Stimulated activated CD4-positive, alpha-beta T cell treated with anti-CD3 and anti-CD28 coated beads, Interleukin-1b, Interleukin-23, amount 100 ng/mL, for 24 hours (primary cell): Measurements from ENCODE around the gene POPDC2.

Experiments used
- DNase-seq, 4 experiments: peaks; one replicate each; pipeline ENCODE4 v3.0.0-alpha.2; 2020; ENCODE audit warnings: low read depth in 4 of 4, low spot score in 1 of 4

Gene POPDC2

DNA sequence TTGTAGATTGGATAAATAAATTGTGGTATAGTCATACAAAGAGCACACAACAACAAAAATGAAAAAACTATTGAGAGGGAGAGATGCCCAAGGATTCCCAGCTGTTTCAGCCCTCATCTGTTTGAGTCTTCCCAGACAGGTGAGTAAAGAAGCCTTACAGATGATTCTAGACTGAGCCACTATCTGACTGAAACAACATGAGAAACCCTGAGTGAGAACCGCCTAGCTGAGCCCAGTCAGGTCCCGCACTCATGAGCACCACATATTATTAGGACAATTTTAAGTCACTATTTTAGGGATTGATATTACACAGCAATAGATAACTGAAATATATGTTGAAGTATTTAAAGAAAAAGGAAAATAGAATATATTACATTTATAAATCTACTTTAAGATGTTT is 19.0 kb downstream of the POPDC2 start:
- no peak for DNase-seq

DNA sequence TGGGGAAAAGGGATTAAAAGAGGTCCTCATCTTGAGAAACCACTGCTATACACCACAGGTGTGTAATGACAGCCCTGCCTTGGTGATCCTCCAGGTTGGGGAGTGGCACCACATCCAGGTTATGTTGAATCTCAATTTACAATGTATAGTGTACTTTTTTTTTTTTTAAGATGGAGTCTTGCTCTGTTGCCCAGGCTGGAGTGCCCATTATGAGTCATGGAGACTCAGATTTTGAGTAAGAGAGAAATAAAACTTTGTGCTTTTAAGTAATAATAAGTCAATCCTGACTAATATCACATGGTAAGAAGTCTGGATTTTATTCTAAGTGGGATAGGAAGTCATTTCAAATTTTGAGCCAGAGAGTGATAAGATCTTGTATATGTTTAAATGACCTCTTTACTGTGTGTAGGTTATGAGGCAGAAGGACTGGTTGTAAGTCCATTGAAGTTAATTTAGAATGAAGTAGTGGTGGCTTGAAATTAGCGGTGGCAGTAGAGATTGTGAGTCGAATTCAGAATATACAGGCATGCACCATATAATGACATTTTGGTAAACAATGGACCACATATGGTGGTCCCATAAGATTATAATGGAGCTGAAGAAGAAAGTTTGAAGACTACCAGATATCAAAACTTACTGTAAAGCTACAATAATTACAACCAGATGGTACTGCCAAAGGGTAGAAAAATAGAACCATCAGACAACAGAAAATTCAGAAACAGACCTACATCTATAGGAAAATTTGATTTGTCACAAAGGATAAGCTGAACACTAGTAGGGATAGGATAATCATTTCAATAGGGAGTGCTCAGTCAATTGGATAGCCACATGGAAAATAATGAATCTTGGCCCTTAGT is 20.7 kb downstream of the POPDC2 start:
- DNase-seq, result no peak

- no peak for DNase-seq
Measured at GRCh38 chr3:119637679-119638477, 22.5 kb downstream of the POPDC2 start.

GRCh38 chr3:119636891-119637611 is 23.3 kb downstream of the POPDC2 start:
- DNase-seq, result no peak

DNA sequence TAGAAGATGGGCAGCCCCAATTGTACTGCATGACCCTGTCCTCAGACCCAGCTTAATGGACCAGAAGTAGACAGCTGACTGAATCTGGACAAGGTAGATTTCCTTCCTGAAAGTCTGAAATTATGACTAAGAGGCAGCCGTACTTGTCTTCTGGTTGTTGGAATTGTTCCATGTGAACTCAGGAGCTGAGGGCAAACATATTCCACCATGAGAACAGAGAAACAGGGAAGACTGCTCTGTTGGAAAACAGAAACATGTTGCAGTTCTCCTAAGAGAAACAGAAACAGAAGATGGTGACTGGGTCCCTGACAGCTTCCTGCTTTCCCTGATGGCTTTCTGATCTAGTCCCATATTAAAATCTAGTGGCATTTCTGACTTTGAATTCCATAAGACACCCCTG is 24.1 kb downstream of the POPDC2 start:
- no peak for DNase-seq

DNA sequence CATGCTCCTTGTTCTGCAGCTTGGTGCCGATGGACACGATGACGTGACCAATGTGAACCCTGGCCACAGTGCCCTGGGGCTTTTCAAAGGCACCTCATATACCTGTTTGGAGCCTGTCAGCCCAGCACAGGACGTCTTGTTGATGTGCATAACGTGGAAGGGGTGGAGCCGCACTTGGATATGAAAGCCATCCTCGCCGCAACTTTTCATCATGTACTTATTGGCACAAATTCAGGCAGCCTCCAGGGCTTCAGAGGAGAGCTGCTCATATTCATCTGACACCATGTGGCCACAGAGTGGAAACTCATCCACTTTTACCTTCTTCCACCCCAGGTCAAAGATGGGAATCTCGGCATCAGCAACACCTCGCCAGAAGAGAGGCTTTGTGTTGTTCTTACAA is 24.7 kb downstream of the POPDC2 start:
- DNase-seq, result no peak

GRCh38 chr3:119632829-119633228 is 27.6 kb downstream of the POPDC2 start:
- no peak for DNase-seq

DNA sequence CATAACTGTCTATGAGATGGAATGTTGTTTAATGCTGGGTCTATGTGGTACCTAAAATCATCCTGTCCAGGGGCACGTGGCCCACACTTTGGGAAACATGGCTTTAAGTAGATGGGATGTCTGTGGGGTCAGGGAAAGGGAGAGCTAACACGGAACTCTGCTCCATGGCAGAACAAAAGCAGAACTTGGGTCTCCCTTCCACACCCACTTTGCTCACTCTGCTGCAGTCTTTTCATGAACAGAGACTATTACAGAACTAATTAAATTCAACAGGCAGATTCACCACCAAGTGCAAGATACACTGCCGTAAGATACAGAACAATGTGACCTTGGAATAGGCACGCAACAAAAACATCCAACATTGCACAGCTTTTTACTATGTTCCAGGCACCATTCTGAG is 28.2 kb downstream of the POPDC2 start:
- no peak for DNase-seq

GRCh38 chr3:119631516-119631915 is 28.9 kb downstream of the POPDC2 start:
- no peak for DNase-seq

GRCh38 chr3:119630880-119631329 is 29.5 kb downstream of the POPDC2 start:
- DNase-seq, result no peak

GRCh38 chr3:119630128-119630879 is 30.1 kb downstream of the POPDC2 start:
- DNase-seq, result no peak

DNA sequence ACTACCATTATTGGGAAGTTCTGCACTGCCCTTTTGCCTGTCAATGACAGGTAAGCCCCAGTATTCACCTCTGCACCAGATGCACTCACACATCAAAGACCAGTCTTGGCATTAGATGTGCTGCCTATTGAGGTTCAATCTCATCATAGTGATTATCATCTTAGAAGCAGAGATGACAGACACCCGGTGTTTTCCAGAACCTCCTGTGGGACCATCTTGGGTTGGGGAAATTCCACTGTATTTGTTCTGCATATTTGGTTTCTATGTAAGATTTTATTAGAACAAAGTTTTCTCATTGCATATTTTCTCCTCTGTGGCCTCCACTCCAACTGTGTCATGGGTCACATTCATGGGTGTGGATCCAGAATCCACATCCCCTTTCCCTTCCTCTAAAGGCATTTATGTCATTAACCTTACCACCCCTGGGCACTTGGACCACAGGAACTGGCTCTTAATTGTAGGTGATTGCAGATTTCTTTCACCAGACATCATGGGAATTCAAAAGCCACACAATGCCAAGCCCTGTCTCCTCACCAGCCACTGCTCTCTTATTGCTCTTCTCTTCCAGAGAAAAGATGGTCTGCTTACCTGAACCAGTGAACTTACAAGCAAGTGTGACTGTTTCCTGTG is 31.5 kb downstream of the POPDC2 start:
- no peak for DNase-seq

DNA sequence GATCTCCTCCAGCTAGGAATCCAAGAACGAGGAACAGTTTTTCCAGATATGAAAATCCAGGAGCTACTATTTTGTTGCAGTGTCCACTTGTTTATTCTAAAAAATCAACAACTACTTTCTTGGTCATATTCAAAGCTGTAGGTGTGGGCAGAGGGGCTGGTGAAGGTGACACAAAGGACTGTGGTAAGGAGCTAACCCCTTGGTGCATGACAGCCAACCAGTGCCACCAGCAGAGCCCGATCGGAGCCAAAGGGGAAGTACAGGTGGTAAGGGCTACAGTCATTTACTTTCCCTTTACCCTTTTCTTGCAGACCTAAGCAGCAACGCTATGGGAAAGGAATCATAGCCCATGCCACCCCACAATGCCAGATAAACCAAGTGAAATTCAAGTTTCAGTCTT is 32.0 kb downstream of the POPDC2 start:
- no peak for DNase-seq

DNA sequence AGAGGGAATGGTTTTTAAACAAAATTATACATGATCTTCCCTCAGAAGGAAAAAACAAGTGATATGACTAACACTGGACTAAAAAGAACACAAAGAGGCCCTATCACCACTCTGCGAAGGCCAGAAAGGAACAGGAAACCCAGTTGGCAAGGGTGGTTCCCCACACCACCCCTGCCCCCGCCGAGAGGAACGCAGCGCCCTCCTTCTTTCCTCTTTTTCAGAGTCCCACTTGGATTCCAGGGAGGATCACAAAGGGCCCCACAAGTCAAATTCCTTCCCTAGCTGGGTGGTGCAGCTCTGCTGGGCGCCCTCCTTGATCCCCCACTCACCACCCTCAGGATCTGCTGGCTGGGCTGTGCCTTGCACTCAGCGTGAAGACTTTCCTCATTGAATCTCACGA is 32.9 kb downstream of the POPDC2 start:
- no peak for DNase-seq

DNA sequence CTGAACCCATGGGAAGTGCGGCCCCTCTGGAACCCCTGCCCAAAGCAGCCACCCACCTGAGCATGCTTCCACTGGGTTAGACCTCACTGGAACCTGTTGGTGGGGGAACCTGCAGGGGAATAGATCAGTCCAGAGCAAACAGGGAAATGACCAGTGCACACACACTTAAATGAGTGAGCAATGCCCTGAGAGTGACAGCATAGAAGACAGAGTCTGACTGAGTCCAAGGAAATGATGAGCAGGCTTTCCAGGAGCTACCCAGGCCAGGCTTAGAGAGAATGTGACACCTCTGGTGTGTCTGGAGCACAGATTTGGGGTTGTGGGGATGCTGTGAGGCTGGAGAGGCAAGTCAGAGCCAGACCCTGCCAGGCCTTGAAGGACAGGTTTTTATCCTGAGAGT is 34.2 kb downstream of the POPDC2 start:
- DNase-seq, result no peak

- no peak for DNase-seq
Measured at GRCh38 chr3:119625451-119626153, 34.8 kb downstream of the POPDC2 start.

- no peak for DNase-seq
Measured at GRCh38 chr3:119624002-119624720, 36.2 kb downstream of the POPDC2 start.

DNA sequence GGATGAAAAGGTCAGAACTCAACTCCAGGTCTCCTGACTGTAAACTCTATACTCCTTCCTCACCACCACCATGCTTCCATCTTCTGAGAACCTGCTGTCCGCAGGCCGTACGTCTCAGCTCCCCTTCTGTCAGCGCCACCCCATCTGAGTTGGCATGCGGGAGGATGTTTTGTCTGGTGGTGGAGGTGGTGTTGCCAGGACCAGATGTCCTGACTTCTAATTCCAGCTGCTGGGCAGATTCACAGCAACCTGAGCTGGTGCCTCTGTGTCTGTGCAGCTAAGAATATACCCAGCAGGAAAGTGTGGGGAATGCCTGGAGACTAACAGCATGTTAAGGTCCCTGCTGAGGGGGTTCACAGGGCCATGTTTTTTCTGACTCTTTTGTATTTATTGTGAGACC is 39.5 kb downstream of the POPDC2 start:
- DNase-seq, result no peak

- DNase-seq, result no peak
Measured at GRCh38 chr3:119619094-119619493, 41.3 kb downstream of the POPDC2 start.
